GM12878 (cell line): Measurements from ENCODE around the gene CSNK1G1. TPM values are rescaled to one million over a fixed set of nuclear protein-coding genes. Genes with fewer than 3 reads are reported as not detected.

Experiments used
- ATAC-seq: fragments of 200-7000 bp; cut with Tn5 transposase; 3 replicates; pipeline ENCODE4 v1.9.1; 2020; ENCODE audit warnings: mild to moderate bottlenecking, moderate library complexity
- BruUV-seq: library from RNA; stranded (reverse); fragments of 400-500 nt; replicated peaks from 2 replicates; lab custom pipeline; 2021; lab: Mats Ljungman, UMichigan
- CTCF ChIA-PET: fragments of 300-600 bp; sonication (Branson Sonifier 250); formaldehyde crosslinking; extraction: SDS; loops from one replicate; lab custom pipeline; 2021; ENCODE audit warnings: inconsistent platforms; lab: Yijun Ruan, JAX
- POLR2A ChIA-PET: fragments of 350-600 bp; formaldehyde crosslinking; extraction: SDS; loops from one replicate; lab custom pipeline; 2021; ENCODE audit warnings: inconsistent platforms; lab: Charles Lee
- RAD21 ChIA-PET: fragments of 300-600 bp; sonication (Branson Sonifier 250); formaldehyde crosslinking; loops from one replicate; lab custom pipeline; 2023; ENCODE audit warnings: antibody characterized with exemption; ENCODE audit not compliant: unreplicated experiment; lab: Charles Lee
- SMC1A ChIA-PET: fragments of 300-600 bp; sonication (Branson Sonifier 250); formaldehyde crosslinking; loops from one replicate; lab custom pipeline; 2023; ENCODE audit not compliant: unreplicated experiment, uncharacterized antibody; lab: Charles Lee
- DNase-seq: peaks from one replicate; pipeline ENCODE4 v3.0.0-alpha.2; 2011; ENCODE audit warnings: low read depth, low spot score
- FAIRE-seq: peaks from 3 replicates; lab custom pipeline; 2011; peaks lifted over from hg19 to GRCh38; lab: Jason Lieb, UNC
- H2AFZ ChIP-seq: 2 replicates; pipeline ENCODE4 v1.6.0; 2011; ENCODE audit warnings: low read depth, low read length, control low read depth; ENCODE audit not compliant: control insufficient read depth
- H3K27ac ChIP-seq: 2 replicates; pipeline ENCODE4 v1.5.1; 2011; ENCODE audit warnings: control low read depth; ENCODE audit not compliant: control insufficient read depth, insufficient read depth
- H3K27me3 ChIP-seq, 2 experiments: replicated peaks in 1 of 2; 2 replicates each; pipeline versions ENCODE4 v1.6.0 to v1.6.1; 2011; ENCODE audit warnings: low read length in 1 of 2; ENCODE audit not compliant: control insufficient read depth in 2 of 2, insufficient read depth in 2 of 2
- H3K36me3 ChIP-seq, 2 experiments: 2 replicates each; pipeline ENCODE4 v1.5.1; 2011; ENCODE audit warnings: low read length in 1 of 2; ENCODE audit not compliant: control insufficient read depth in 2 of 2, insufficient read depth in 2 of 2
- H3K4me1 ChIP-seq: 2 replicates; pipeline ENCODE4 v1.6.1; 2011; ENCODE audit warnings: mild to moderate bottlenecking, low read length, moderate library complexity, mixed read lengths; ENCODE audit not compliant: control insufficient read depth, insufficient read depth
- H3K4me2 ChIP-seq: 2 replicates; pipeline ENCODE4 v1.6.0; 2011; ENCODE audit warnings: control low read depth; ENCODE audit not compliant: control insufficient read depth, insufficient read depth
- H3K4me3 ChIP-seq: fragments of 200-600 bp; sonication (generic); 2 replicates; pipeline ENCODE4 v1.5.1; 2016
- H3K79me2 ChIP-seq: 2 replicates; pipeline ENCODE4 v1.6.0; 2011; ENCODE audit warnings: low read length; ENCODE audit not compliant: control insufficient read depth, insufficient read depth
- H3K9ac ChIP-seq: 2 replicates; pipeline ENCODE4 v1.8.0; 2011; ENCODE audit warnings: low read length, control low read depth, mixed read lengths; ENCODE audit not compliant: control insufficient read depth, insufficient read depth
- H3K9me3 ChIP-seq: replicated peaks from 3 replicates; pipeline ENCODE4 v1.5.1; 2011; ENCODE audit warnings: mild to moderate bottlenecking, low read length; ENCODE audit not compliant: control insufficient read depth, insufficient read depth
- H4K20me1 ChIP-seq: 2 replicates; pipeline ENCODE4 v1.6.0; 2011; ENCODE audit not compliant: control insufficient read depth, insufficient read depth
- EZH2 ChIP-seq: IDR thresholded peaks from 2 replicates; pipeline ENCODE4 v1.6.1; 2012; ENCODE audit warnings: low read depth, mild to moderate bottlenecking, control low read depth, inconsistent platforms, low read length, borderline replicate concordance; ENCODE audit not compliant: control insufficient read depth
- FOS ChIP-seq: IDR thresholded peaks from 3 replicates; pipeline ENCODE4 v1.6.1; 2011; ENCODE audit warnings: borderline replicate concordance; ENCODE audit not compliant: insufficient read length; ENCODE audit errors: extremely low read depth
- IRF5 ChIP-seq: fragments of 450-650 bp; IDR thresholded peaks from 2 replicates; pipeline ENCODE4 v1.6.1; 2017; ENCODE audit warnings: borderline replicate concordance
- KAT2A ChIP-seq: conservative IDR thresholded peaks from 2 replicates; pipeline ENCODE4 v1.6.1; 2011; ENCODE audit warnings: low read depth, low read length; ENCODE audit not compliant: control insufficient read depth
- MLLT1 ChIP-seq: fragments of 450-650 bp; IDR thresholded peaks from 2 replicates; pipeline ENCODE4 v1.6.1; 2016; ENCODE audit warnings: mild to moderate bottlenecking
- MTA3 ChIP-seq: IDR thresholded peaks from 2 replicates; pipeline ENCODE4 v1.6.1; 2012; ENCODE audit warnings: low read length, inconsistent platforms, borderline replicate concordance
- PAX5 ChIP-seq: IDR thresholded peaks from 2 replicates; pipeline ENCODE4 v1.6.1; 2011; ENCODE audit warnings: low read depth, low read length, borderline replicate concordance
- RCOR1 ChIP-seq: conservative IDR thresholded peaks from 2 replicates; pipeline ENCODE4 v1.6.1; 2012; ENCODE audit warnings: low read depth, low read length, improper control_type of control experiment
- RELB ChIP-seq: fragments of 450-650 bp; IDR thresholded peaks from 2 replicates; pipeline ENCODE4 v1.6.1; 2017; ENCODE audit warnings: low read depth, mild to moderate bottlenecking, moderate library complexity
- SIX5 ChIP-seq: IDR thresholded peaks from 2 replicates; pipeline ENCODE4 v1.6.1; 2011; ENCODE audit warnings: mild to moderate bottlenecking, low read depth, low read length, moderate library complexity; ENCODE audit not compliant: severe bottlenecking
- SPI1 ChIP-seq: IDR thresholded peaks from 2 replicates; pipeline ENCODE4 v1.6.1; 2011; ENCODE audit warnings: low read depth, mild to moderate bottlenecking, low read length, moderate library complexity, borderline replicate concordance; ENCODE audit not compliant: insufficient read depth
- TBL1XR1 ChIP-seq: IDR thresholded peaks from 2 replicates; pipeline ENCODE4 v1.6.1; 2012; ENCODE audit warnings: low read depth, low read length, improper control_type of control experiment
- ZBTB4 ChIP-seq: fragments of 450-650 bp; formaldehyde crosslinking; IDR thresholded peaks from 2 replicates; pipeline ENCODE4 v1.4.0; 2022; ENCODE audit warnings: mild to moderate bottlenecking, moderate library complexity
- WGBS: methylation state at CpG from one replicate; pipeline ENCODE4 v1.1.6; 2016; ENCODE audit warnings: low lambda C conversion rate; ENCODE audit not compliant: insufficient replicate concordance, insufficient coverage; ENCODE audit errors: missing lambda C conversion rate; 5-methylcytosine and 5-hydroxymethylcytosine counted together
- in situ Hi-C: fragments of 300-500 bp; cut with MboI; formaldehyde crosslinking; loops from 9 replicates; pipeline ENCODE4 v1.14.3; 2018; ENCODE audit warnings: mixed read lengths
- intact Hi-C: fragments of 100-400 bp; cut with micrococcal nuclease; formaldehyde crosslinking; loops from one replicate; pipeline ENCODE4 v1.14.2; 2022; ENCODE audit not compliant: unreplicated experiment
- polyA plus RNA-seq, 11 experiments: library from polyadenylated mRNA; depleted of rRNA in 4 of 11; unstranded in 6 of 11; stranded (reverse) in 5 of 11; fragments of >200 nt; fragmentation: Nextera tagmentation in 4 of 11; fragmentation: Illumina TruSeq in 1 of 11; extraction: Ambion mirVana in 4 of 11; extraction: Trizol in 1 of 11; gene quantifications; 1 replicate in 1 of 11; 2 replicates in 10 of 11; pipeline versions ENCODE4 v1.2.1 to v1.2.3, GENCODE V29; 2011 to 2016; ENCODE audit warnings: inconsistent platforms in 2 of 11, missing spikeins in 2 of 11, low read depth in 1 of 11
- total RNA-seq, 4 experiments: library from RNA; depleted of rRNA in 3 of 4; stranded (reverse); fragments of >200 nt in 3 of 4; fragmentation: Illumina TruSeq in 1 of 4; extraction: Trizol in 1 of 4; gene quantifications; 2 replicates each; pipeline versions ENCODE4 v1.2.1 to v1.2.3, GENCODE V29; 2013 to 2021

CSNK1G1 gene
- total and polyA plus RNA-seq, 10 of the 15 experiments (the other 5 are each of a cell fraction or from before 2014, with no cell fraction given) = 6.1 to 23.4 (median 15.3) TPM

- WGBS = 48% methylated on average over 2 of the region's 2 CpGs
- ChIA-PET RAD21 (interaction anchor here (0.7 to 2.5 kb wide), 10 partner anchors 17 to 403 kb away, joined by 3 to 9 read pairs (median 3); partner anchors contain the start of genes CSNK1G1, PPIB and TRIP4), CTCF (interaction anchor here (1.0 to 1.7 kb wide), 6 partner anchors 10 to 212 kb away, joined by 3 to 8 read pairs (median 3); no protein-coding TSS in a partner anchor), SMC1A (interaction anchor here (0.6 to 5.8 kb wide), 19 partner anchors 9 to 447 kb away, joined by 3 to 47 read pairs (median 4); partner anchors contain the start of genes CSNK1G1, PPIB and TRIP4), POLR2A (interaction anchor here (0.6 to 1.4 kb wide), 7 partner anchors 16 to 475 kb away, joined by 3 to 6 read pairs (median 4); partner anchors contain the start of gene PPIB)
- ATAC-seq (peak; percentile 82), FAIRE-seq (peak; percentile 87), DNase-seq (peak; percentile 75)
- in situ Hi-C loops = no loop called here
- no peak overlapping the region for H3K9ac ChIP-seq
- no peak overlapping the region for H3K27ac ChIP-seq
- BruUV-seq = no TSS peak
- H3K4me1 ChIP-seq = peaks cover 23% of the 10 kb centered on the region
- no peak overlapping the region for H3K4me3 ChIP-seq
- no peak overlapping the region for H2AFZ ChIP-seq
- H3K4me2 ChIP-seq = no peak overlapping the region
- no peaks in the 10 kb centered on the region for H4K20me1 ChIP-seq
- H3K79me2 ChIP-seq = no peaks in the 10 kb centered on the region; the same call in none of the 2 replicates
- H3K36me3 ChIP-seq = no peaks in the 10 kb centered on the region; a peak in 1 of 4 replicates
- no peaks in the 10 kb centered on the region for H3K27me3 ChIP-seq
- H3K9me3 ChIP-seq = no peaks in the 10 kb centered on the region; the same call in 2 of the 3 replicates
- intact Hi-C loops = no loop called here
- no peak for TF ChIP-seq FOS
- TF ChIP-seq TBL1XR1 = no peak
- TF ChIP-seq EZH2 = no peak
- no peak for TF ChIP-seq KAT2A
- TF ChIP-seq MTA3 = no peak
- no peak for TF ChIP-seq SIX5
- TF ChIP-seq ZBTB4 = no peak
- TF ChIP-seq IRF5 = no peak
- TF ChIP-seq PAX5 = peak; percentile 50; the same call in 1 of the 2 replicates
- TF ChIP-seq RCOR1 = no peak
- TF ChIP-seq MLLT1 = no peak; the same call in 1 of the 2 replicates
- TF ChIP-seq RELB = peak; percentile 65; the same call in 1 of the 2 replicates
- TF ChIP-seq SPI1 = no peak
These were observed 107.9 kb downstream of the CSNK1G1 start for GRCh38 chr15:64247906-64248541.
